G401 (cell line): ENCODE data around the gene SFR1. TPM values are rescaled to one million over a fixed set of nuclear protein-coding genes. Genes with fewer than 3 reads are reported as not detected.
"Not testable (repeated sequence)": the region's sequence is repeated elsewhere in the genome, so short reads cannot be mapped to it uniquely, and the experiment has no call there.

Source experiments
- DNase-seq: peaks from one replicate; pipeline ENCODE4 v3.0.0-alpha.2; 2015; ENCODE audit warnings: low spot score
- in situ Hi-C: cut with HindIII; loops from 2 replicates; pipeline ENCODE4 v1.10.0; 2016; ENCODE audit warnings: low sequenced_read_pairs, mixed read lengths
- total RNA-seq: library from RNA; depleted of rRNA; stranded (reverse); fragments of >200 nt; shearing (Covaris generic); gene quantifications from 2 replicates; pipeline ENCODE4 v1.2.3, GENCODE V29; 2014; rRNA removed

SFR1 gene
- total RNA-seq, 1 experiment from 2014 or later = 16.6 TPM

DNA sequence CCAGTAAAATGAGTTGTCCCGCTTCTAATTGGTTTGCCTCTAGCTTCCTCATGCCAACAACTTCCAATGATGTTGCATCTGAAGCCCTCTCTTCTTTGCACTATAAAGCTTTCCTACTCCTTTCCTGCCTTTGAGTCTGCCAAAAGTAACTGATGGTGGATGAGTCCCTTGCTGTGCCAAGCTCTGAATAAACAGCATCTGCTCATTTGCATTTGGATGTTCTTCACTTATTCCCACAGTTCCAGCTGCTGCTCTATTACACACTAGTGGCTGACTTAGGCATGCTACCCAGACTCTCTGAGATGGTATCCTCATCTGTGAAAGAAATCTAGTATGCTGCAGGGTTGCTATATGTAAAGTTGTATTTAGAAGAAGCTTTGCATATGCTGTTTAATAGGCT is 24.9 kb downstream of the SFR1 start:
- in situ Hi-C loops = no loop called here
- DNase-seq = peak; percentile 9

GRCh38 chr10:104150139-104150538 is 28.2 kb downstream of the SFR1 start:
- DNase-seq = no peak
- in situ Hi-C loops = no loop called here

- in situ Hi-C loops = no loop called here
- DNase-seq = no peak
Observed at GRCh38 chr10:104151737-104152136, 29.8 kb downstream of the SFR1 start.

GRCh38 chr10:104155591-104155990 is 33.6 kb downstream of the SFR1 start:
- in situ Hi-C loops = no loop called here
- DNase-seq = no peak

GRCh38 chr10:104170610-104171254 is 48.8 kb downstream of the SFR1 start:
- in situ Hi-C loops = no loop called here

GRCh38 chr10:104174136-104174535 is 52.2 kb downstream of the SFR1 start:
- DNase-seq, in situ Hi-C loops: not testable (repeated sequence)

More at GRCh38 chr10:104170610-104171254, 48.8 kb downstream of the SFR1 start:
- DNase-seq = no peak

Other genes starting within 250 kb of the SFR1 start
- gene STN1, start 204.0 kb upstream of the SFR1 start, total RNA-seq = 24.1 and 28.7 TPM in 2 replicates
- gene SLK, start 155.0 kb upstream of the SFR1 start, total RNA-seq = 33.2 and 38.0 TPM in 2 replicates
- gene COL17A1, start 36.3 kb upstream of the SFR1 start, total RNA-seq = 0.03 and 0.06 TPM in 2 replicates
- 0.58 and 4.6 TPM in 2 replicates for gene CFAP43, start 110.2 kb downstream of the SFR1 start, total RNA-seq
- 142 and 176 TPM in 2 replicates for gene GSTO1, start 132.7 kb downstream of the SFR1 start, total RNA-seq
- gene GSTO2, start 147.0 kb downstream of the SFR1 start, total RNA-seq = 16.6 and 37.4 TPM in 2 replicates
- gene ITPRIP, start 216.3 kb downstream of the SFR1 start, total RNA-seq = 4.8 and 6.4 TPM in 2 replicates
- 0.37 and 2.0 TPM in 2 replicates for gene CFAP58, start 231.7 kb downstream of the SFR1 start, total RNA-seq